ENCODE measurements around the gene GPRIN2.

Gene GPRIN2

GRCh38 chr10:46525824-46526681 is 30.4 kb downstream of the GPRIN2 start:
- Histone ChIP-seq H3K9ac (ENCODE audit: low read length) (no peak overlapping the region), H3K36me3 (ENCODE audit: low read length) (no peaks in the 10 kb centered on the region), H3K9me2 (replicated peaks; ENCODE audit: insufficient read depth, low read length) (no peaks in the 10 kb centered on the region), H3K9me3 (ENCODE audit: insufficient read depth, low read length) (peaks cover 9% of the 10 kb centered on the region; the same call in 1 of the 2 replicates), H3K27ac (ENCODE audit: low read depth, low read length) (no peak overlapping the region), H3K79me2 (ENCODE audit: insufficient read depth, low read length) (no peaks in the 10 kb centered on the region), H3K27me3 (ENCODE audit: low read length) (no peaks in the 10 kb centered on the region), H3K4me2 (ENCODE audit: low read depth, low read length, poor library complexity, severe bottlenecking) (no peak overlapping the region), H2AFZ (ENCODE audit: low read depth, low read length, severe bottlenecking) (no peak overlapping the region), H3K4me3 (ENCODE audit: insufficient read depth, low read length, poor library complexity, severe bottlenecking) (no peak overlapping the region), H4K20me1 (ENCODE audit: low read depth, low read length) (no peaks in the 10 kb centered on the region), H3F3A (ENCODE audit: insufficient read depth) (no peaks in the 10 kb centered on the region)
- TF ChIP-seq EZH2phosphoT487 (conservative IDR thresholded peaks at IDR 0.05; ENCODE audit: low read length) (no peak), CTCF (IDR thresholded peaks at IDR 0.05; ENCODE audit: insufficient read depth, low read length, poor library complexity, severe bottlenecking) (no peak)

GRCh38 chr10:46525177-46525823 is 31.2 kb downstream of the GPRIN2 start:
- H3F3A ChIP-seq (ENCODE audit: insufficient read depth), result no peaks in the 10 kb centered on the region
- H3K9ac ChIP-seq (ENCODE audit: low read length), result no peak overlapping the region
- no peak for TF ChIP-seq CTCF (IDR thresholded peaks at IDR 0.05; ENCODE audit: insufficient read depth, low read length, poor library complexity, severe bottlenecking)
- TF ChIP-seq EZH2phosphoT487 (conservative IDR thresholded peaks at IDR 0.05; ENCODE audit: low read length), result no peak
- no peak overlapping the region for H3K4me3 ChIP-seq (ENCODE audit: insufficient read depth, low read length, poor library complexity, severe bottlenecking)
- H3K9me3 ChIP-seq (ENCODE audit: insufficient read depth, low read length), result peaks cover 9% of the 10 kb centered on the region; the same call in 1 of the 2 replicates
- H2AFZ ChIP-seq (ENCODE audit: low read depth, low read length, severe bottlenecking), result no peak overlapping the region
- no peak overlapping the region for H3K27ac ChIP-seq (ENCODE audit: low read depth, low read length)
- H3K79me2 ChIP-seq (ENCODE audit: insufficient read depth, low read length), result no peaks in the 10 kb centered on the region
- H3K9me2 ChIP-seq (replicated peaks; ENCODE audit: insufficient read depth, low read length), result no peaks in the 10 kb centered on the region
- H3K27me3 ChIP-seq (ENCODE audit: low read length), result no peaks in the 10 kb centered on the region
- no peaks in the 10 kb centered on the region for H3K36me3 ChIP-seq (ENCODE audit: low read length)
- no peak overlapping the region for H3K4me2 ChIP-seq (ENCODE audit: low read depth, low read length, poor library complexity, severe bottlenecking)
- no peaks in the 10 kb centered on the region for H4K20me1 ChIP-seq (ENCODE audit: low read depth, low read length)

- Histone ChIP-seq H3K36me3 (ENCODE audit: low read length) (no peaks in the 10 kb centered on the region), H3K4me2 (ENCODE audit: low read depth, low read length, poor library complexity, severe bottlenecking) (no peak overlapping the region), H3K9me2 (replicated peaks; ENCODE audit: insufficient read depth, low read length) (no peaks in the 10 kb centered on the region), H4K20me1 (ENCODE audit: low read depth, low read length) (no peaks in the 10 kb centered on the region), H3K27me3 (ENCODE audit: low read length) (no peaks in the 10 kb centered on the region), H3K79me2 (ENCODE audit: insufficient read depth, low read length) (no peaks in the 10 kb centered on the region), H3K9me3 (ENCODE audit: insufficient read depth, low read length) (peaks cover 9% of the 10 kb centered on the region; the same call in 1 of the 2 replicates), H3K27ac (ENCODE audit: low read depth, low read length) (no peak overlapping the region), H3F3A (ENCODE audit: insufficient read depth) (no peaks in the 10 kb centered on the region), H3K4me3 (ENCODE audit: insufficient read depth, low read length, poor library complexity, severe bottlenecking) (no peak overlapping the region), H2AFZ (ENCODE audit: low read depth, low read length, severe bottlenecking) (no peak overlapping the region), H3K9ac (ENCODE audit: low read length) (no peak overlapping the region)
- TF ChIP-seq CTCF (IDR thresholded peaks at IDR 0.05; ENCODE audit: insufficient read depth, low read length, poor library complexity, severe bottlenecking), result no peak
- no peak for TF ChIP-seq EZH2phosphoT487 (conservative IDR thresholded peaks at IDR 0.05; ENCODE audit: low read length)
Observed at GRCh38 chr10:46524472-46525176, 31.8 kb downstream of the GPRIN2 start.

Data from SU-DHL-6 (cell line).